Neural cell (in vitro differentiated cells): ENCODE data around the gene EPHA2.

Experiments
- EP300 ChIP-seq: fragments of 450-650 bp; conservative IDR thresholded peaks from 2 replicates; pipeline ENCODE4 v1.6.1; 2014; ENCODE audit warnings: antibody characterized with exemption, mild to moderate bottlenecking, moderate library complexity; ENCODE audit not compliant: poor library complexity, severe bottlenecking
- EZH2 ChIP-seq: fragments of 200-600, 300-800 bp; shearing (Covaris generic), sonication (generic); IDR thresholded peaks from 2 replicates; pipeline ENCODE4 v1.6.1; 2014; ENCODE audit warnings: antibody characterized with exemption, low read length, borderline replicate concordance, mild to moderate bottlenecking; ENCODE audit not compliant: insufficient read depth, poor library complexity, severe bottlenecking
- MXI1 ChIP-seq: fragments of 450-650 bp; conservative IDR thresholded peaks from 2 replicates; pipeline ENCODE4 v1.6.1; 2014; ENCODE audit warnings: antibody characterized with exemption, mild to moderate bottlenecking; ENCODE audit not compliant: poor library complexity, severe bottlenecking
- POLR2AphosphoS5 ChIP-seq: IDR thresholded peaks from 2 replicates; pipeline ENCODE4 v1.6.1; 2012
- RAD21 ChIP-seq: fragments of 450-650 bp; conservative IDR thresholded peaks from 2 replicates; pipeline ENCODE4 v1.6.1; 2014; ENCODE audit warnings: antibody characterized with exemption, mild to moderate bottlenecking, moderate library complexity
- SMC3 ChIP-seq: fragments of 450-650 bp; conservative IDR thresholded peaks from 2 replicates; pipeline ENCODE4 v1.6.1; 2014; ENCODE audit warnings: antibody characterized with exemption, mild to moderate bottlenecking, moderate library complexity; ENCODE audit not compliant: poor library complexity
- TF ChIP-seq, protein P1 (sequence below): fragments of 450-650 bp; IDR thresholded peaks from 2 replicates; pipeline ENCODE4 v1.5.1; 2014; ENCODE audit warnings: antibody characterized with exemption, mild to moderate bottlenecking, moderate library complexity; ENCODE audit not compliant: poor library complexity, severe bottlenecking
- TF ChIP-seq, protein P2 (sequence below): IDR thresholded peaks from 2 replicates; pipeline ENCODE4 v1.6.1; 2012; ENCODE audit warnings: borderline replicate concordance

DNA sequence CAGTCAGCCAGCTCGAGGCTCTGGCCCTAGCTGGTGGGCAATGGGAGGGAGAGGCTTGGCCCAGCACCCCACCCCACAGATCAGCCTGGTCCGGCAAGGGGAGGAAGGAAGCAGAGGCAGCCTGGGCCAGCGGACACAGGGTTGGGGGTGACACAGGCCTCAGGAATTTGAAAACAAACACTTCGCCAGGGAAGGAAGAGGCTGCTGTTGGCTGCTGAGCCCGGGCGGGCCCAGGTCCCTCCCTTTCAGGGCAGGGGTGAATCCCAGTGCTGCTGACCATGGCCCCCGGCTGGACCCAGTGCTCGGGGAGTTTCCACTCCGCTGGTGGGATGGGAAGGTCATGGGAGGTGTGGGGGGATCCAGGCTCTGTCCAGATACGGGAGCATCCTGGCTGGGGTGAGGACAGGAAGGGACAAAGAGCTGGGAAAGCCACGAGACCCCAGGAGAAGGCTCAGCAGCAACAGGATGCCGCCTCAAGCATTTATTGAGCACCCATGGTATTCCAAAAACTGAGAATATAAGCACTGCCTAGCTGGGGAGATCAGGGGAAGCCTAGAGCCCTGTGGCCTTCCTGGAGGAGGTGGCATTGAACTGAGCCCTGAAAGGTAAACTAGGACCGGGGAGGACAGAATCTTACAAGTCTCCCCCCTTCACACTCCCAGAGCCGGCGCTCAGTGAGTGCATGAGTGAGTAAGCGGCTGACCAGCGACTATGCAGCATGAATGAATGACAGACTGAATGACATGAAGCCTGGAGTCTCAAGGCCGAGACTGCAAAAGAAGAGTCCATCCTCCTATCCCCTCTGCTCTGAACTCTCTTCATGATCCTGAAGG is 26.2 kb upstream of the EPHA2 start:
- TF ChIP-seq, protein P1, sequence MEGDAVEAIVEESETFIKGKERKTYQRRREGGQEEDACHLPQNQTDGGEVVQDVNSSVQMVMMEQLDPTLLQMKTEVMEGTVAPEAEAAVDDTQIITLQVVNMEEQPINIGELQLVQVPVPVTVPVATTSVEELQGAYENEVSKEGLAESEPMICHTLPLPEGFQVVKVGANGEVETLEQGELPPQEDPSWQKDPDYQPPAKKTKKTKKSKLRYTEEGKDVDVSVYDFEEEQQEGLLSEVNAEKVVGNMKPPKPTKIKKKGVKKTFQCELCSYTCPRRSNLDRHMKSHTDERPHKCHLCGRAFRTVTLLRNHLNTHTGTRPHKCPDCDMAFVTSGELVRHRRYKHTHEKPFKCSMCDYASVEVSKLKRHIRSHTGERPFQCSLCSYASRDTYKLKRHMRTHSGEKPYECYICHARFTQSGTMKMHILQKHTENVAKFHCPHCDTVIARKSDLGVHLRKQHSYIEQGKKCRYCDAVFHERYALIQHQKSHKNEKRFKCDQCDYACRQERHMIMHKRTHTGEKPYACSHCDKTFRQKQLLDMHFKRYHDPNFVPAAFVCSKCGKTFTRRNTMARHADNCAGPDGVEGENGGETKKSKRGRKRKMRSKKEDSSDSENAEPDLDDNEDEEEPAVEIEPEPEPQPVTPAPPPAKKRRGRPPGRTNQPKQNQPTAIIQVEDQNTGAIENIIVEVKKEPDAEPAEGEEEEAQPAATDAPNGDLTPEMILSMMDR, result no peak
- TF ChIP-seq, protein P2, sequence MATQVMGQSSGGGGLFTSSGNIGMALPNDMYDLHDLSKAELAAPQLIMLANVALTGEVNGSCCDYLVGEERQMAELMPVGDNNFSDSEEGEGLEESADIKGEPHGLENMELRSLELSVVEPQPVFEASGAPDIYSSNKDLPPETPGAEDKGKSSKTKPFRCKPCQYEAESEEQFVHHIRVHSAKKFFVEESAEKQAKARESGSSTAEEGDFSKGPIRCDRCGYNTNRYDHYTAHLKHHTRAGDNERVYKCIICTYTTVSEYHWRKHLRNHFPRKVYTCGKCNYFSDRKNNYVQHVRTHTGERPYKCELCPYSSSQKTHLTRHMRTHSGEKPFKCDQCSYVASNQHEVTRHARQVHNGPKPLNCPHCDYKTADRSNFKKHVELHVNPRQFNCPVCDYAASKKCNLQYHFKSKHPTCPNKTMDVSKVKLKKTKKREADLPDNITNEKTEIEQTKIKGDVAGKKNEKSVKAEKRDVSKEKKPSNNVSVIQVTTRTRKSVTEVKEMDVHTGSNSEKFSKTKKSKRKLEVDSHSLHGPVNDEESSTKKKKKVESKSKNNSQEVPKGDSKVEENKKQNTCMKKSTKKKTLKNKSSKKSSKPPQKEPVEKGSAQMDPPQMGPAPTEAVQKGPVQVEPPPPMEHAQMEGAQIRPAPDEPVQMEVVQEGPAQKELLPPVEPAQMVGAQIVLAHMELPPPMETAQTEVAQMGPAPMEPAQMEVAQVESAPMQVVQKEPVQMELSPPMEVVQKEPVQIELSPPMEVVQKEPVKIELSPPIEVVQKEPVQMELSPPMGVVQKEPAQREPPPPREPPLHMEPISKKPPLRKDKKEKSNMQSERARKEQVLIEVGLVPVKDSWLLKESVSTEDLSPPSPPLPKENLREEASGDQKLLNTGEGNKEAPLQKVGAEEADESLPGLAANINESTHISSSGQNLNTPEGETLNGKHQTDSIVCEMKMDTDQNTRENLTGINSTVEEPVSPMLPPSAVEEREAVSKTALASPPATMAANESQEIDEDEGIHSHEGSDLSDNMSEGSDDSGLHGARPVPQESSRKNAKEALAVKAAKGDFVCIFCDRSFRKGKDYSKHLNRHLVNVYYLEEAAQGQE, result no peak
- no peak for TF ChIP-seq SMC3
- TF ChIP-seq POLR2AphosphoS5, result no peak
- TF ChIP-seq EP300, result no peak
- TF ChIP-seq EZH2, result no peak
- no peak for TF ChIP-seq RAD21
- TF ChIP-seq MXI1, result no peak
